Measurements from ENCODE around the gene RRP7A. TPM values are rescaled to one million over a fixed set of nuclear protein-coding genes. Genes with fewer than 3 reads are reported as not detected.

RRP7A gene
- total and polyA plus RNA-seq, 10 of the 15 experiments (the other 5 are each of a cell fraction or from before 2014, with no cell fraction given): 2.9 to 114 (median 43.8) TPM

DNA sequence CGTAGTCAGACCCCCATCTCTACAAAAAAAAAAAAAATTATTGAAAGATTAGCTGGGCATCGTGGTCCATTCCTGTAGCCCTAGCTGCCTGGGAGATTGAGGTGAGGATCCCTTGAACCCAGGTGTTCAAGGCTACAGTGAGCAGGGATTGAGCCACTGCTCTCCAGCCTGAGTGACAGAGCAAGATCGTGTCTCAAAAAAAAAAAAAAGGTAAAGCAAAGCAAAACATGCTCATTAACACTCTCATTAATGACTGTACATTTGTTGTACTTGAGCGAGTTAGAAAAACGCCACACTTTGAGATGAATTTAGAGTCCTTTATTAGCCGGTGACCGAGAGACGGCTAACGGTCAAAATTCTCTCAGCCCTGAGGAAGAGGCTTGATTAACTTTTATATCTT lies 28.0 kb upstream of the RRP7A start:
- ATAC-seq (no peak), DNase-seq (ENCODE audit: low read depth, low spot score) (no peak), FAIRE-seq (no peak)
- Histone ChIP-seq H3K79me2 (ENCODE audit: control insufficient read depth, insufficient read depth, low read length) (no peaks in the 10 kb centered on the region), H3K4me3 (no peak overlapping the region), H3K9ac (ENCODE audit: control insufficient read depth, insufficient read depth, low read length) (no peak overlapping the region), H3K36me3 (ENCODE audit: control insufficient read depth in 2 of 2, insufficient read depth in 2 of 2, low read length in 1 of 2) (no peaks in the 10 kb centered on the region), H3K27ac (ENCODE audit: control insufficient read depth, insufficient read depth) (no peak overlapping the region), H3K4me2 (ENCODE audit: control insufficient read depth, insufficient read depth) (no peak overlapping the region), H3K9me3 (replicated peaks; ENCODE audit: control insufficient read depth, insufficient read depth, low read length) (no peaks in the 10 kb centered on the region), H4K20me1 (ENCODE audit: control insufficient read depth, insufficient read depth) (no peaks in the 10 kb centered on the region), H2AFZ (ENCODE audit: control insufficient read depth, low read depth, low read length) (no peak overlapping the region), H3K4me1 (ENCODE audit: control insufficient read depth, insufficient read depth, low read length) (peaks cover 12% of the 10 kb centered on the region), H3K27me3 (replicated peaks in 1 of 2; ENCODE audit: control insufficient read depth in 2 of 2, insufficient read depth in 2 of 2, low read length in 1 of 2) (no peaks in the 10 kb centered on the region)
- no TSS peak for BruUV-seq (replicated peaks)
- no peak for TF ChIP-seq IKZF1 (conservative IDR thresholded peaks at IDR 0.05)
- TF ChIP-seq NFIC (IDR thresholded peaks at IDR 0.05; ENCODE audit: low read depth, low read length): no peak
- TF ChIP-seq, protein P1, sequence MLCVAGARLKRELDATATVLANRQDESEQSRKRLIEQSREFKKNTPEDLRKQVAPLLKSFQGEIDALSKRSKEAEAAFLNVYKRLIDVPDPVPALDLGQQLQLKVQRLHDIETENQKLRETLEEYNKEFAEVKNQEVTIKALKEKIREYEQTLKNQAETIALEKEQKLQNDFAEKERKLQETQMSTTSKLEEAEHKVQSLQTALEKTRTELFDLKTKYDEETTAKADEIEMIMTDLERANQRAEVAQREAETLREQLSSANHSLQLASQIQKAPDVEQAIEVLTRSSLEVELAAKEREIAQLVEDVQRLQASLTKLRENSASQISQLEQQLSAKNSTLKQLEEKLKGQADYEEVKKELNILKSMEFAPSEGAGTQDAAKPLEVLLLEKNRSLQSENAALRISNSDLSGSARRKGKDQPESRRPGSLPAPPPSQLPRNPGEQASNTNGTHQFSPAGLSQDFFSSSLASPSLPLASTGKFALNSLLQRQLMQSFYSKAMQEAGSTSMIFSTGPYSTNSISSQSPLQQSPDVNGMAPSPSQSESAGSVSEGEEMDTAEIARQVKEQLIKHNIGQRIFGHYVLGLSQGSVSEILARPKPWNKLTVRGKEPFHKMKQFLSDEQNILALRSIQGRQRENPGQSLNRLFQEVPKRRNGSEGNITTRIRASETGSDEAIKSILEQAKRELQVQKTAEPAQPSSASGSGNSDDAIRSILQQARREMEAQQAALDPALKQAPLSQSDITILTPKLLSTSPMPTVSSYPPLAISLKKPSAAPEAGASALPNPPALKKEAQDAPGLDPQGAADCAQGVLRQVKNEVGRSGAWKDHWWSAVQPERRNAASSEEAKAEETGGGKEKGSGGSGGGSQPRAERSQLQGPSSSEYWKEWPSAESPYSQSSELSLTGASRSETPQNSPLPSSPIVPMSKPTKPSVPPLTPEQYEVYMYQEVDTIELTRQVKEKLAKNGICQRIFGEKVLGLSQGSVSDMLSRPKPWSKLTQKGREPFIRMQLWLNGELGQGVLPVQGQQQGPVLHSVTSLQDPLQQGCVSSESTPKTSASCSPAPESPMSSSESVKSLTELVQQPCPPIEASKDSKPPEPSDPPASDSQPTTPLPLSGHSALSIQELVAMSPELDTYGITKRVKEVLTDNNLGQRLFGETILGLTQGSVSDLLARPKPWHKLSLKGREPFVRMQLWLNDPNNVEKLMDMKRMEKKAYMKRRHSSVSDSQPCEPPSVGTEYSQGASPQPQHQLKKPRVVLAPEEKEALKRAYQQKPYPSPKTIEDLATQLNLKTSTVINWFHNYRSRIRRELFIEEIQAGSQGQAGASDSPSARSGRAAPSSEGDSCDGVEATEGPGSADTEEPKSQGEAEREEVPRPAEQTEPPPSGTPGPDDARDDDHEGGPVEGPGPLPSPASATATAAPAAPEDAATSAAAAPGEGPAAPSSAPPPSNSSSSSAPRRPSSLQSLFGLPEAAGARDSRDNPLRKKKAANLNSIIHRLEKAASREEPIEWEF (IDR thresholded peaks at IDR 0.05; ENCODE audit: insufficient replicate concordance, low read depth, low read length): no peak
- TF ChIP-seq, protein P2, sequence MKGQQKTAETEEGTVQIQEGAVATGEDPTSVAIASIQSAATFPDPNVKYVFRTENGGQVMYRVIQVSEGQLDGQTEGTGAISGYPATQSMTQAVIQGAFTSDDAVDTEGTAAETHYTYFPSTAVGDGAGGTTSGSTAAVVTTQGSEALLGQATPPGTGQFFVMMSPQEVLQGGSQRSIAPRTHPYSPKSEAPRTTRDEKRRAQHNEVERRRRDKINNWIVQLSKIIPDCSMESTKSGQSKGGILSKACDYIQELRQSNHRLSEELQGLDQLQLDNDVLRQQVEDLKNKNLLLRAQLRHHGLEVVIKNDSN (IDR thresholded peaks at IDR 0.05; ENCODE audit: borderline replicate concordance, extremely low read length, insufficient read depth, low read depth, low read length): no peak
- TF ChIP-seq RAD51 (IDR thresholded peaks at IDR 0.05): no peak
- TF ChIP-seq NR2C2 (IDR thresholded peaks at IDR 0.05; ENCODE audit: borderline replicate concordance, control insufficient read depth, insufficient read length, low read depth): no peak
- ChIA-PET CTCF (no interaction called here), POLR2A (no interaction called here), RAD21 (ENCODE audit: unreplicated experiment) (no interaction called here), SMC1A (ENCODE audit: uncharacterized antibody, unreplicated experiment) (interaction anchor here (0.6 to 1.0 kb wide), 2 partner anchors 11 to 15 kb away, joined by 3 to 5 read pairs; no protein-coding TSS in a partner anchor)
- in situ Hi-C loops (cut with MboI): no loop called here
- intact Hi-C loops (cut with micrococcal nuclease; ENCODE audit: unreplicated experiment): no loop called here
- 82% methylated on average over 9 of the region's 9 CpGs for WGBS (ENCODE audit: insufficient coverage, insufficient replicate concordance, low lambda C conversion rate, missing lambda C conversion rate)
